HG03280 (cell line): ENCODE measurements around the gene CAMTA1.

Experiments
- ATAC-seq: cut with Tn5 transposase; IDR thresholded peaks from one replicate; pipeline ENCODE4 v1.9.1; 2021; ENCODE audit warnings: mild to moderate bottlenecking, moderate library complexity; ENCODE audit not compliant: unreplicated experiment

CAMTA1 gene

DNA sequence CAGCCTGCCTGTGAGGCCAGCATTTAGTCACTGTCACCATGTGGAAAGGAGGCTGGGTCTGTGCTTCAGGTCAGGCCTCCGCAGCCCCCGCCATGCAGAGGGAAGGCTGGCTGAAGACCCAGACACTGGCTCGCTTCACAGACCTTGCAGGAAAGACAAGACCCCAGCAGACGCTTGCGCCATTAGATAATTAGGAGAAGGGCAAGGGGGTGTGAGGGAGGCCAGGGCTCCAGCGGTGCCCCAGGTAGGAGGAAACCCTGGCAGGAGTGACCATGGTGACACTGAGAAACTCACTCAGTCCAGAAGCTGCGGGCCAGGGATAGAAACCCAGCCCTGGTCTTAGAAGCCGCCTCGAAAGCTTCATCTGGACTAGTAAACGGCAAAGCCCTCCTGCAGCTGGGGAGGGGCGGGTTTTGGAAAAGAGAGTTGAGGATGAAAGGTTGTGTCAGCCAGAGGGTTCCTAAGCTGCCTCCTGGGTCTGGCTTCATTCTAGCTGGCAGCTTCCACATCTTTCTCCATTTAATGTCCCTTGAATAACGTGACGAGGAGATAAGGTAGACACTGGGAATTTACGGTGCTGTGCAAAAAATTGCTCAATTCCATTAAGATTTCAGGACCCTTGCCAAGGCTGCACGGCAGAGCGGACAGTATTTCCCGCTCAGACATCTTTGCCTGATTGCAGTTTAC lies 691.8 kb downstream of the CAMTA1 start:
- ATAC-seq = no peak

DNA sequence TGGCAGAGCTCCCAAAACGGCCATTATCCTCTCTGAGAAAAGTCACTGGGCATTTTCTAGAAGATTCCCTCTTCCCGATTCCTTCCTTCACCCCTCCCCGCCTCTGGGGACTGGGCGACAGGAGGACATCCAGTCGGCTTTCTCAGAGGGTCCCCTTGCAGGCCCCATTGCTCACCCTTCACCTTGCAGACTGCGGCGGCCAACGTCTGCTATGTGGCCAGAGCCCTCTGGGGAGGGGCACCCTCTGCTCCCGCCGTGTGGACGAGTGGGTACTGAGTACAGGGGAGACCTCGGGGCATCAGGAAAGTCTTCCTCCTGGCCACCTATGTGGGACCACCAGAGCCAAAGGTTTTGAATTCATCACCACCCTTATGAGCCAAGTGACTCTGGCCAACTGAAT lies 692.3 kb downstream of the CAMTA1 start:
- ATAC-seq = no peak

DNA sequence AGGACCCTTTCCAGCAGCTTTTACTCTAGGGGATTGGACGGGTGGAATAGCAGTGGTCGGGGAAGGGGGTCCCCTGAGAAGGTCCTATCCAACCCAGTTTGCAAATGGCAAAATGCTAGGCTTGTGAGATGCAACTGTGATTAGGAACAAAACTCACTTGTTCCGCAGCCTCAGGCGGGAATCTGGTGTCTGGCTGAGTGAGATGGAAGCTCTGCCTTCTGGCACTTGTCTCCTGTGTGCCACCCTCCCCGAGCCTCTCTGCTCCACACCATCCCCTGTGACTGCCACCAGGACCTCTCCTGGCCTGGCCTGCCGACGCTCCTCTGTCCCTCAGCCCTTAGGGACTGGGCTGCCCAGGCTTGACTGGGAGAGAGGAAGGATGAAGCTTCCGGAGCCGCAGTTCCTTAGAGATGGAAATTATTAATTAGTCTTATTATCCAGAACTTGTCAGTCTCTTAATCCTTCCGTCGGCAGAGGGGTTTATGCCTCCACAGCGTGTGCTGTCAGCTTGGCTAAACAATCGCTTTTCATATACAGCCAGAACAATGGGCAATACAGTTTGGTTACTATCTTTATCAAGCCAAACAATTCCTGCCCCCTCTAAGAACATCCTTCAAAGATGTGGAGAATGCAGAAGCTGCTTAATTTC lies 693.0 kb downstream of the CAMTA1 start:
- no peak for ATAC-seq

DNA sequence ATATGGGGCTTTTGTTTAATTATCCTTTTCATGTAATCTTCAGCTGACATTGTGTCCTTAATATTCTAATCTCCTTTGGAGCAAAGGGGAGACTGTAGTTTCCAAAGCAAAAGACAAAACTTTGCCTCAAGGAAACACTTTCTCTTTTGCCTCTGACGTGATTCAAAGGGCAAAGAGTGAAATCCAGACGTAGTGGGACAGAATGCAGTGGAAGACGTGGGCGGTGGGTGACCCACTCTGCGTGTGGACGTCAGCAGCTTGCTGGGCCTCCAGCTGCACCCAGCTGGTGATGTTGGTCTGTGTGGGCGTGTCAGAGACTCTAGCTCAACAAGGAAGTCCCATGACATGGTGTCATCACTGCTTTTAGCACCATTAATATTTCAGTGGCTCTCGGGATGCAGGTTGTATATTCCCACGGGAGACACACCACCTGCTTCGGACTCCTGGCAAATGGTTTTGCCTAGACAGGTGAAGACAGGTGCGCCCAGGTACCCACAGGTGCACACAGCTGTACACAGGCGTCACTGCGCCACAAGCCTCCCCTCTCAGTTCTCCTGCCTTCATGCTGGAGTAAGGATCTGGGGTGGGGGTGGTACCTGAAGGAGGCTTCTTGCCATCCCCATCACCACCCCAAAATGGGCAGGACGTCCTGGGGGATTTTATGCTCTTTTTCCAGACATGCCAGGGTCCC lies 693.7 kb downstream of the CAMTA1 start:
- ATAC-seq = no peak

DNA sequence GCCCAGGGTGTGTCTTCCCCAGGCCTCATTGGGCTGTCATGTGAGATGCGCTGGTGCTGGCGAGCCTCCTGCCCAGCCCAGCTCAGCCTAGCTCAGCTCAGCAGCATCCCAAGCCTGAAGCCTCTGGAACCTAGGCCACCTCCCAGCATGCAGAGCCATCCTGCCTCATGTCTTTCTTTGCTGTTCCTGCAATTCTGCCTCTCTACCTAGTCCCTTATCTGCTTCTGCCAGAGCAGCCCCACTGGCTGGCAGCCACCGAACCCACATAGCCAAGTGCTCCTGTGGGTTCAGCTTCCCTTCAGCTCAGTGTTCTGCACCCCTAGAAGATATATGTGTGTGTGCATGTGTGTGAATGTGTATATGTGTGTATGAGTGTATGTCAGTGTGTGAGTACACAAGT lies 694.3 kb downstream of the CAMTA1 start:
- no peak for ATAC-seq

DNA sequence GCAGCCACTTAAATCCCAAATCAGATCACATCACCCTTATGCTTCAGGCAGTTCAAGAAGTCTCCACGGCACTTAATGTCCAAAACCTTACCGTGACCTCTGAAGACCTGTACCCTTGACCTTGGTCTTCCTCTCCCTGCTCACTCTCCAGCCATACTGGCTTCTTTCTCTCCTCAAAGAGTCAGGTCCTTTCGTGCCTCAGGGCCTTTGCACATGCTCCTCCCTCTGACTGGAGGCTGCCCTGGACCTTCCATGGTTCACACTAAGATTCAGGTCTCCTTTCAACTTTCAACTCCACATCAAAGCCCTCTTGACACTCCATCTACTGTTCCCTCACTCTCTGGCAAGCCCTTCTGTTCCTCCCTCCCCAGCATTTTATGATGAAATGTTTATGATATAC lies 695.9 kb downstream of the CAMTA1 start:
- no peak for ATAC-seq

DNA sequence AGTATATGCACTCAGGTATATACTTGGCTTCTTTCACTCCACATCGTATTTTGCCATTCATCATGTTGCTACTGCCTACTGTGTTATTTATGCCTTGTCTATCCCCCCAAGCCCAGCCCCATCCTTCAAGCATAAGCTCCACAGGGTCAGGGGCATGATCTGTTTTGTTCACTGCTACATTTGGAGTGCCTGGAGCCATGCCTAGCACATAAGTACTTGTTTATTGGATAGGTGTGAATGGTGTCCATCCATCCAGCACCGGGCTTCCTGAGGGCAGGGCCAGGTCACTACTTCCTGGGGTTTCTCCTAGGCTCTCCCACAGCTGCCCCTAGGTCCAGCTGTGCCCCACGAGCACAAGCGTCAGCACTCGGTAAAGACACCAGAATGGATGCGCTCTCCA lies 696.8 kb downstream of the CAMTA1 start:
- ATAC-seq = no peak

DNA sequence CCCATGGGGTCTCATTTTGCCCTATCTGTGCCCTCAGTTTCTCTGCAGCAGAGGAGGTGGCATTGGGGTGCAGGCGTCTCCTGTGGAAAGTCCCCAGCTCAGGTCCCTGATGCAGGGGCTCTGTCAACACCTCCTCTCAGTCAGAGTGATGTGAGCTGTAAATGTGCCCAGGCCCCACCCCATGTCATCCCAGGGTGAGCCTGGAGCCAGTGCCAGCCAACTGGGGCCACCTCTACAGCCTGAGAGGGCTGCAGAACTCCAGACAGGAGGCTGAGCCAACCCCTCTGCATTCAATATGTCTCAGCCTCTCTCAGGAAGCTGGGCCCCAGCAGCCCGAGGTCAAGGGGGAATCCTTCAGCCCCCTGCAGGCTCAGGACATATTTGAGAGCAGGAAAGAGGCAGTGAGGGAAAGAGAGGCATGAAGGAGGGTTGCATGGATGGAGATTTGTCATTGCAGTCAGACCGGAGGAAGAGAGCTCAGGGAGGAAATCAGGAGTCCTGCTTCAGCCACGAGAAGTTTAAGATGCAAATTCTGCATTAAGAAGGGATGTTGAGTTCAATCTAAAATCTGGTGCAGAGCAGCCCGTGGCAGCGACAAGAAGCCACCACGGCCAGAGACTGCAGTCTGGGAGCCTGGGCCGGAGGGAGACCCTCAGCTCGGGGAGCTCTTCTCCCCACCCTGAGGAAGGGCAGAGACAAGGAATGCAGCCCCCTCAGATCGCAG lies 697.7 kb downstream of the CAMTA1 start:
- ATAC-seq = no peak

DNA sequence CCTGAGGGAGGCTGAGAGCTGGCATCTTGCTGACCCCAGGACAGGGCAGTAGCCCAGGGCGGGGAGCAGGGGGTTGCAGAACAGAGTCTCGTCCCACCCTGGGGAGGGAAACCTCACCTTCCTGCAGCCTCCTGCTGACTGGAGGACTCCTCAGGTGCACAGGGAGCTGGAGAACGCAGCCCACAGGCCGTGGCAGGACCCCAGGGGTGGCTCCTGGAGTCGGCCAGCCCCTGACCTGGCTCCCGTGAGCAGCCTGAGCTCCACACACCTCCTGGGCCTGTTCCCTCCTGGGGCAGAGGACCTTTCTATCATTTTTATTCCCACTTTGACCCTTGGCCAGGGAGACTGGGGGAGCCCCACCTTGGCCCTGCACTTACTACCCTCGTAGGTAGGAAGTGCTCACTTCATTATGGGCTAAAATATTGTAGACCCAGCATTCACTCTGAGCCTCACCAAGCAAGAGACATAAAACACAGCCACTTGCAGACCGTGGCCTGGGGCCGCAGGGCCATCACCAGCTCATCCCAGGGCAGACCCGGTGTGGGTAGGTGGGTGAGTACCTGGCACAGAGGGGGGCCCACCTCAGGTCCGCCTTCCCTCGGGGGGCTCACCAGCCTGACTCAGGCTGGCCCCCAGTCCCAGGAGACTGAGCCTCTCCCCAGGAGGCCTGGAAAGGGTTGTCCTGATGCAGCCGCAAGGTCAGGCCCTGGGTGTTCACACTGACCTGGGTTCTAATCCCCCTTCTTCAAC lies 698.6 kb downstream of the CAMTA1 start:
- no peak for ATAC-seq

DNA sequence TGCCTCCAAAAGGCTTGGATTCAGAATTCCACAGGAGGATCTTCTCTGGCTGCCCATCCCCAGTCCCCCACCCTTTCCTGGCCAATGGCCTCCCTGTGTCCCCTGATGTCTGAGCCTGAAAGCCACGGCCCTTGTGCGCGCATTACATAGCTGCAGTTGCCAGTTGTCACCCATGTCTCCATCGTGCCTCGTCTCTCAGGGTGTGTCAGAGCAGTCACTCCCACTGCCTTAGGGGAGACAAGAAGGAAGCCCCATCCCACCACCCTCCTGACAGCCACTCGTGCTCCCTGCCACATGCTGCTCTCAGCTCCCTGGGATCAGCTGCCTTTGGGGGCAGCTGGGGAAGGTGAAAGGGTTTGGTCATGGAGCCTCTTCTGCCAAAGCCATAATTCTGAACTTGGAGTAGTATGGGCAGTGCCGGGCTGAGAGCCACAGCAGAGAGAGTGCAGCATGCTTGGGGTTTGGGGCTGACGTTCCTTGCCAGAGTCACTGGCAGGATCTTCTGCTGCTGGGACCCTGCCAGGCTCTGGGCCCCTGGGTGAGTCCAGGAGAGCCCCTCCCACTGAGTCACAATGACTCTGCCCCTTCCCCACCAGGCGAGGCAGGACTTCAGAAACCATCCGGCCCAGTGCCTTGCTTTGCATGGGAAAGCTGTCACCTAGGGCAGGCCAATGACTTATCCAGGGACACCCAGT lies 700.0 kb downstream of the CAMTA1 start:
- no peak for ATAC-seq

DNA sequence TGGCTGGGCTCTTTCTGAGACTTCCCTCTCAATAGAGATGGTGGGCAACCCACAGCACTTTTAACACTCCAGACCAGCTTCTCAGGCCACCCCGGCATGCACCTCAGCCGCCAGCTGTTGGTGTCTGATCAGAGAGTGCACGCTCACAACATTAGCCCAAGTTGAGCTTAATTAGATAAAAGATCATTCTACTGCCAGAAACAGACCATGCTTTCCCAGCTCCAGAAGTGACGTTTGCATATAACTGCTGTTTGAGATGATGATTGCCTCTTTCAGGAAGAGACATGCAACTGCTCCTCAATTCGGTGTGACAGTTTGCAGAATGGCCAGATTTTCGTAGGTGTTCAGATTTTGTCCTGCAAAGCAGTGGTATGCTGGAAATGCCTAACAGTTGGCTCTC lies 700.6 kb downstream of the CAMTA1 start:
- ATAC-seq = no peak

DNA sequence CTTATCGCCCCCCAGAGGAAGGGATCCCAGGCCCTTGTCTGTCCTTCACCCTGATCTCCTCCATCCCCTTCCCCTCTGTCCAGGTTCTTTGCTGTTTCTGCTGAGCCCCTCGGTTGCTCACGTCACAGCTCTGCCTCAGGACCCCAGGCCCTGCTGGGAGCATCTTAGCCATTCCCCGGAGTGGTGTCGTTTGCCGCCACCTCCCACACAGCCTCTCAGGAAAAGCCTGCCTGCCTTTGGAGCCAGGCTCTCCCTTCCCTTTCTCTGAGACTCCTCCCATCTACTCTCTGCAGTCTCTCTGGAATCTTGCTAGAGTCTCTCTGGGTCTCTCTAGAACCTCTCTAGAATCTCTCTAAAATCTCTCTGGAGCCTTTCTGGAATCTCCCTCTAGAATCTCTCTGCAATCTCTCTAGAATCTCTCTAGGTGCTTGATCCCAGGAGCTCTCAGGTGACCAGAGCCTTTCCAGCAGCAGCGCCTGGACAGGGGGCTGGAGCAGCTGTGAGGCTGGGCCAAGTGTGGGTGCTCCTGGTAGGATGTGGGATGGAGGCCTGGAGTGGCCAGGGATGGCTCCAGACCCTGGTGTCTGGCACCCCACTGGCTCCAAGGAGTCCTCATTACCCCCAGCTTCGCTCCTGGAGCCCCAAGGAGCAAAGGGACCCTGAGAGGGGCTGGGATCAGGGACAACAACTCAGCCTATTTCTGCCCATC lies 702.7 kb downstream of the CAMTA1 start:
- ATAC-seq = no peak

DNA sequence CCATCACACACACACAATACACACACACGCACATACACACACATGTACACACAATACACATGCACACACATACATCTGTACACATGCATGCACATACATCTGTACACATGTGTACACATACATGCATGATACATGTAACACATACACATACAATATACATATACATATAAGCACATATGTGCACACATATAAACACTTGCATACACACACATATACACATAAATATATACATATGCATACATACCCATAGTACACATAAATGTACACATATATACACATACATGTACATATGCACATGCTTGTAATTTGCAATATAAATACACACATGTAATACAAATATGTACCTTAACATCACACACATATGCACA lies 703.2 kb downstream of the CAMTA1 start:
- no peak for ATAC-seq

DNA sequence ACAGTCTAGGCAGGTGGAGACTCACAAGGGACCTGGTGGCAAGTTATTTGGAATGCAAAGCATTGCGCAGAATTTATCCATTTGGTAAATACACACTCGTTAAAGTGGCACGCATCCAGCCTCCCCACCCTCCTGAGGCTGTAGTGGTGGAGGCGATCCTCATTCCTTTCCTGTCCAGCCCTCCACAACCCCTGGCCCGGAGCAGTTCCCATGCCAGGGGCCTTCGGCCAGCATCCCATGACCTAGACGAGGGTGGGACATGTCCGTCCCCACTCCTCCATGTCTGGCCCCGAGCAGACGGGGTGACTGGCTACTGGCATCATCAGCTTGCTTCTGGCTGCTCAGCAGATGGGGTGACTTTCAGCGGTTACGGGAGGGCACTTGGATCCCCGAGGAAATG lies 704.3 kb downstream of the CAMTA1 start:
- no peak for ATAC-seq

DNA sequence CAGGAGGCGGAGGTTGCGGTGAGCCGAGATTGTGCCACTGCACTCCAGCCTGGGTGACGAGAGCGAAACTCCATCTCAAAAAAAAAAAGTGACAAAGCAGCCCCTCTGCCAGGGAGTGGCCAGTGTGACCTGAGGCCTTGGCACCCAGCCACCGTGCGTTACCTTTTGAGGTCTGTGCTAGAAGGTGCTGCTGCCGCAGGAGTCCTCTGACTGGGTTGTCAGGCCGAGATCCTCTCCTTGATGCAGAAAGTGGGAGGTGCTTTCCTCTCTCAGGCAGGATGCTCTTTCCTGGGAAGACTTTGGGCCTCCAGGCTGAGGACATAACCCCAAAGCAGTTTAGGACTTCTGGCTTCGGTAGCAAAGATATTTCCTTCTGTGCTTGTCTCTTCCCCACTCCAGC lies 705.3 kb downstream of the CAMTA1 start:
- ATAC-seq = no peak

DNA sequence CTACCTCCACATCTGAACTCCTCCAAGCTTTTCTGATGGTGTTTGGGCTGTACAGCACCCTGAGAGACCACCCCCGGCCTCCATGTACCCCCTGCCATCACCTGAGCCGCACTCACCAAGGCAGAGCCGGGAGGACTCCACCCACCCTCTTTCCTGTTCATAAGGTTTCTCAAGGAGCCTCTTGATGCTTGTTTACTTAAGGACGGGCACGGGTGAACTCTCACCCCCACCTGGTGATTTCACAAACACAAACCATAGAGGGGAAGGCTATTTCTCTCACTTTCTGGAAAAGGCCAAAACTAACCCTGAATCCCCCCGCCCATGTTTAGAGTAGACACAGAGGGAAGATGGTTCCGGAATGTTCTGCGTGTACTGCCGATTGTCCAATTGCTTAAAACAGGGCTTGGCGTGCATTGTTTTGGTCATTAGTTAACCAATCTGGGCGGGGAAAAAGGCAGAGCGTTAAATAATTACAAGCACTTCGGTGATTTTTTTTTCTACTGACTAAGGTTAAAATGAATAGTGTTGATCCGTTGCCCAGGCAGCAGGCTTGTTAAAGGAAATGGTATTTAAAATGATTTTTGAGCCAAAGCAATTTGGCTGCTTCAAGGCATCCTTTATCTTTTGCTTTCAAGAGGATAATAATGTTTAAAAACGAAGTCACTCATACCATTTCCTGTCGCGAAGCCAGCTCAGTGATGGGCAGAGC lies 706.0 kb downstream of the CAMTA1 start:
- no peak for ATAC-seq

DNA sequence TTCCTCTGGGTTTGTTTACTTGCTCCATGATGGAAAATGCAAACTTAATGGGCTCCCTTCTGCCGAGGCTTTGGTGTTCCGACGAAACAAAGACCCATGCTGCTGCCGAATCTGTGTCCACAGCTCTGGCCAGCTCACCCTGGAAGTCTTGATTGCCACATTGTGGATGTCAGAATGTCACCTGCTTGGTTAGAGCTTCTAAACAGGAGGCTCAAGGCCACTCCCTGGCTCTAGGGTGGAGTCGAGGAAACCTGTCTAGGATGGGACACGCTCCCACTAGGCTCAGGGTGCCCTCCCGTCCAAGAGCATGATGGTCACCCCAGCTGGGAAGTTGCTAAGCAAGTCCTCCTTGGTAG lies 706.5 kb downstream of the CAMTA1 start:
- no peak for ATAC-seq

DNA sequence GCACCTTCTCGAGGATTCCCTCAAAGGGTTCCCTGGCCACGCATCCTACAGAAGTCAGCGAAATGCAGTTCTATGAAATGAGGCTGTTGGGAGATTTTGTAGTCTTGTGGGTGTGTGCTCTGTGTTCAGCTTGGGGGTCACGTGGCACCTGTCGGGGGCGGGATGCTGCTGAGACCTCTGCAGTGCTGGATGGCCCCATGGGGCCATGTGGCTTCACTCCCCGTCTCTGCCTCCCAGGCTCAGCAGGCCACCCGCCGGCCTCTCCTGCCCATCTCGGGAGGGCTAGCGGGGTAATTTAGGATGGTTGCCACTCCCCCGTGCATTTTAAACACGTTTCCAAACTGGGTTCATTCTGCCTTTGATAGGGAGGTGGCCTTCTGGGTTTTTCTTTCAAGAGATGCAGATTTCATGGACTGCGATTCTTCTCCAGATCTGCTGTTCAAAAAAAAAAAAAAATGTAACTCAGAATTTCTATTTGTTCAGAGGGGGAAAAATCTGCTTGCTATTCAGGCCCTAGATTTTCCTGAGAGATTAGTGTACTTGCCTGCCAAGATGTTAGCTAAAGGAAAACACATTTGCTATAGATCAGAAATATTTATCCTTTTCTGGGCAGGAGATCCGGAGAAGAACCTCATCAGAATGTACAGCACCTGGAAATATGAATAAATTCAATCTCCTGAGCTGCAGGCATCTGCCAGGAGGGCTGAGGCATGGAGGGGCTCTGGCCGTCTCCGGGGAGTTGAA lies 708.6 kb downstream of the CAMTA1 start:
- no peak for ATAC-seq

DNA sequence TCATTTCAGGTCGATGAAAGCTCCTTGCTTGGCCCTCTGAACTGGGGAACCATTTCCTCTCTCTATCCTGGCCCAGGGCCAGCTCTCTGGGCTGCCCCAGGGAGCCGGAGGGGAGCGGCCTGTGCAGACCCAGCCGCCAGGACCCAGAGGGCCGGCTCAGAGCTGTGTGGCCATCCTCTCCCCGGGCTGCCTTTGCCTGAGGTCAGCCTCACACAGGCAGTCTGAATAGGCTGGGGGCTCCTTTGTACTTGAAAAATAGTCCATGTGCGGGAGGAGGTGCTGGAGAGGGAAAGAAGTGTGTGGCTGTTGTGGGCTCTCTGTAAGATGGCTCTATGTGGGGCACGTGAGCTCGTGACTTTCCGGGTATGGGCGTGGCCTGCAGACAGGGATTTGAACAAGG lies 710.7 kb downstream of the CAMTA1 start:
- no peak for ATAC-seq
